Upper lobe of left lung (tissue), 4 donors: ENCODE results near the gene TNFSF4.

Experiments used
- EP300 ChIP-seq, 4 donors: sonication (generic); formaldehyde crosslinking; IDR thresholded peaks; one replicate each; pipeline ENCODE4 v1.5.1; 2017; ENCODE audit warnings: antibody characterized with exemption in 4 of 4, control low read depth in 2 of 4
- POLR2A ChIP-seq, 4 donors: fragments of 450-650 bp; IDR thresholded peaks; one replicate each; pipeline ENCODE4 v1.5.1; 2016 to 2017; ENCODE audit warnings: antibody characterized with exemption in 4 of 4, mild to moderate bottlenecking in 2 of 4
- POLR2AphosphoS5 ChIP-seq, 2 donors: sonication (generic); formaldehyde crosslinking; IDR thresholded peaks; one replicate each; pipeline ENCODE4 v1.5.1; 2017; ENCODE audit warnings: antibody characterized with exemption in 2 of 2
- TF ChIP-seq, protein P1 (sequence below), 6 experiments: fragments of 450-650 bp in 4 of 6; fragments of 200-600 bp in 2 of 6; sonication (generic) in 2 of 6; IDR thresholded peaks; one replicate each; pipeline ENCODE4 v1.5.1; 2016 to 2019; ENCODE audit warnings: antibody characterized with exemption in 6 of 6

DNA sequence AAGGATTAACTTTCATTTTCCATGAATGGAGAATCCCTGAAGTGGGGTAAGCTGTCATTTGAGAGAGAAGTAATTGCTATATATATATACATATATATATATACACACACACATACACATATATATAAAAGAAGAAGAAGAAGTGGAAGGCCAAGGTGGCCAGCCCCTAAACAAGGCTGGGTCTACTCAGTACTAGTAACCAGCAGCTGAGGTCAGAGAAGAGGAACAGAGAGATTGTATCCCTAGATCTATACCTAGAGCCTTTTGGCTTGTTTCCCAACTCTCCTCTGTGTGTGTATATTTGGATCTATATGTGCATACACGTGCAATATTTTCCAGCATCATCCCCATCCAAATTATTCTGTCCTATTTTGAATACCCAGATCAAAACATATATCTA, 5.2 kb downstream of the TNFSF4 start:
- TF ChIP-seq POLR2AphosphoS5 (IDR thresholded peaks at IDR 0.05): no peak
- TF ChIP-seq, protein P1, sequence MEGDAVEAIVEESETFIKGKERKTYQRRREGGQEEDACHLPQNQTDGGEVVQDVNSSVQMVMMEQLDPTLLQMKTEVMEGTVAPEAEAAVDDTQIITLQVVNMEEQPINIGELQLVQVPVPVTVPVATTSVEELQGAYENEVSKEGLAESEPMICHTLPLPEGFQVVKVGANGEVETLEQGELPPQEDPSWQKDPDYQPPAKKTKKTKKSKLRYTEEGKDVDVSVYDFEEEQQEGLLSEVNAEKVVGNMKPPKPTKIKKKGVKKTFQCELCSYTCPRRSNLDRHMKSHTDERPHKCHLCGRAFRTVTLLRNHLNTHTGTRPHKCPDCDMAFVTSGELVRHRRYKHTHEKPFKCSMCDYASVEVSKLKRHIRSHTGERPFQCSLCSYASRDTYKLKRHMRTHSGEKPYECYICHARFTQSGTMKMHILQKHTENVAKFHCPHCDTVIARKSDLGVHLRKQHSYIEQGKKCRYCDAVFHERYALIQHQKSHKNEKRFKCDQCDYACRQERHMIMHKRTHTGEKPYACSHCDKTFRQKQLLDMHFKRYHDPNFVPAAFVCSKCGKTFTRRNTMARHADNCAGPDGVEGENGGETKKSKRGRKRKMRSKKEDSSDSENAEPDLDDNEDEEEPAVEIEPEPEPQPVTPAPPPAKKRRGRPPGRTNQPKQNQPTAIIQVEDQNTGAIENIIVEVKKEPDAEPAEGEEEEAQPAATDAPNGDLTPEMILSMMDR (IDR thresholded peaks at IDR 0.05): no peak
- no peak for TF ChIP-seq POLR2A (IDR thresholded peaks at IDR 0.05)
- TF ChIP-seq EP300 (IDR thresholded peaks at IDR 0.05): no peak
